GM12872 (cell line): Measurements from ENCODE around the gene STH.
A peak's percentile ranks its signal among the peaks of the same experiment; 100 is the strongest.

Experiments used
- CTCF ChIP-seq: IDR thresholded peaks from 3 replicates; pipeline ENCODE4 v1.5.1; 2011; ENCODE audit warnings: low read depth, mild to moderate bottlenecking, low read length, moderate library complexity; ENCODE audit not compliant: insufficient read depth

Gene STH

GRCh38 chr17:46001390-46002310, 2.6 kb downstream of the STH start:
- no peak for TF ChIP-seq CTCF

- peak; percentile 88 for TF ChIP-seq CTCF
Measured at GRCh38 chr17:46002311-46002972, 3.4 kb downstream of the STH start.

- no peak for TF ChIP-seq CTCF
Measured at GRCh38 chr17:46002973-46003316, 3.9 kb downstream of the STH start.

- TF ChIP-seq CTCF, result no peak
Measured at GRCh38 chr17:46003907-46004748, 5.1 kb downstream of the STH start.

- TF ChIP-seq CTCF, result no peak
Measured at GRCh38 chr17:46007461-46007965, 8.5 kb downstream of the STH start.

GRCh38 chr17:46008591-46008990, 9.5 kb downstream of the STH start:
- TF ChIP-seq CTCF, result no peak
